GM18508 (cell line): ENCODE data around the gene WDR17.
A peak's percentile ranks its signal among the peaks of the same experiment; 100 is the strongest.

Experiments used
- ATAC-seq: cut with Tn5 transposase; IDR thresholded peaks from one replicate; pipeline ENCODE4 v1.9.1; 2021; ENCODE audit warnings: moderate number of reproducible peaks; ENCODE audit not compliant: insufficient read depth, unreplicated experiment

WDR17 gene

GRCh38 chr4:176065435-176066291, at the start of gene WDR17:
TSS of gene WDR17 (plus strand) at chr4:176065841. CDS start at chr4:176111581, 45,740 bp downstream.
- peak; percentile 99 for ATAC-seq

GRCh38 chr4:176016601-176017000, 49.0 kb upstream of the WDR17 start:
- ATAC-seq, result no peak

GRCh38 chr4:176020481-176021085, 45.1 kb upstream of the WDR17 start:
- no peak for ATAC-seq

GRCh38 chr4:176030391-176030790, 35.2 kb upstream of the WDR17 start:
- ATAC-seq, result no peak

- ATAC-seq, result no peak
Observed at GRCh38 chr4:176031922-176032321, 33.7 kb upstream of the WDR17 start.

- no peak for ATAC-seq
Observed at GRCh38 chr4:176032454-176032853, 33.2 kb upstream of the WDR17 start.

GRCh38 chr4:176034499-176034898, 31.1 kb upstream of the WDR17 start:
- no peak for ATAC-seq

GRCh38 chr4:176034936-176035335, 30.7 kb upstream of the WDR17 start:
- ATAC-seq, result no peak

- ATAC-seq, result no peak
Observed at GRCh38 chr4:176036585-176037205, 28.9 kb upstream of the WDR17 start.

GRCh38 chr4:176038789-176039188, 26.9 kb upstream of the WDR17 start:
- ATAC-seq, result no peak

- no peak for ATAC-seq
Observed at GRCh38 chr4:176042195-176042594, 23.4 kb upstream of the WDR17 start.

- no peak for ATAC-seq
Observed at GRCh38 chr4:176043838-176044588, 21.6 kb upstream of the WDR17 start.

GRCh38 chr4:176044589-176044951, 21.1 kb upstream of the WDR17 start:
- ATAC-seq, result no peak

GRCh38 chr4:176048631-176049030, 17.0 kb upstream of the WDR17 start:
- no peak for ATAC-seq

GRCh38 chr4:176052744-176053143, 12.9 kb upstream of the WDR17 start:
- ATAC-seq, result peak; percentile 96

- ATAC-seq, result no peak
Observed at GRCh38 chr4:176053785-176054184, 11.9 kb upstream of the WDR17 start.

GRCh38 chr4:176054942-176055341, 10.7 kb upstream of the WDR17 start:
- ATAC-seq, result no peak

- ATAC-seq, result no peak
Observed at GRCh38 chr4:176063718-176064117, 1.9 kb upstream of the WDR17 start.

- ATAC-seq, result no peak
Observed at GRCh38 chr4:176064539-176064938, 1.1 kb upstream of the WDR17 start.

- no peak for ATAC-seq
Observed at GRCh38 chr4:176066757-176067156, 1.1 kb downstream of the WDR17 start.

- no peak for ATAC-seq
Observed at GRCh38 chr4:176077561-176077960, 11.9 kb downstream of the WDR17 start.
